ENCODE data around the gene VPS13D.

VPS13D gene

GRCh38 chr1:12338017-12338416 is 108.2 kb downstream of the VPS13D start:
- DNase-seq, result no peak

GRCh38 chr1:12338823-12339222 is 109.0 kb downstream of the VPS13D start:
- DNase-seq, result peak; percentile 42

GRCh38 chr1:12339396-12339795 is 109.6 kb downstream of the VPS13D start:
- DNase-seq, result no peak

- no peak for DNase-seq
Measured at GRCh38 chr1:12339811-12340543, 110.1 kb downstream of the VPS13D start.

- DNase-seq, result no peak
Measured at GRCh38 chr1:12340544-12340930, 110.7 kb downstream of the VPS13D start.

- no peak for DNase-seq
Measured at GRCh38 chr1:12341667-12342066, 111.8 kb downstream of the VPS13D start.

GRCh38 chr1:12342401-12343003 is 112.7 kb downstream of the VPS13D start:
- no peak for DNase-seq

GRCh38 chr1:12343823-12344487 is 114.1 kb downstream of the VPS13D start:
- DNase-seq, result no peak

GRCh38 chr1:12344596-12345349 is 114.9 kb downstream of the VPS13D start:
- no peak for DNase-seq

GRCh38 chr1:12345350-12346217 is 115.8 kb downstream of the VPS13D start:
- DNase-seq, result no peak

- DNase-seq, result no peak
Measured at GRCh38 chr1:12346483-12347151, 116.8 kb downstream of the VPS13D start.

- no peak for DNase-seq
Measured at GRCh38 chr1:12348113-12348512, 118.3 kb downstream of the VPS13D start.

GRCh38 chr1:12353981-12354380 is 124.2 kb downstream of the VPS13D start:
- no peak for DNase-seq

GRCh38 chr1:12356004-12356890 is 126.4 kb downstream of the VPS13D start:
- peak; percentile 18 for DNase-seq

- no peak for DNase-seq
Measured at GRCh38 chr1:12358499-12358898, 128.7 kb downstream of the VPS13D start.

- no peak for DNase-seq
Measured at GRCh38 chr1:12359359-12360133, 129.7 kb downstream of the VPS13D start.

GRCh38 chr1:12368646-12369045 is 138.8 kb downstream of the VPS13D start:
- no peak for DNase-seq

GRCh38 chr1:12369258-12369657 is 139.4 kb downstream of the VPS13D start:
- peak; percentile 14 for DNase-seq

GRCh38 chr1:12370333-12370975 is 140.6 kb downstream of the VPS13D start:
- DNase-seq, result no peak
